ENCODE results near the gene WFDC2.
"Not testable (repeated sequence)": the region's sequence is repeated elsewhere in the genome, so short reads cannot be mapped to it uniquely, and the experiment has no call there.

WFDC2 gene

GRCh38 chr20:45452238-45452637, 17.3 kb upstream of the WFDC2 start:
- DNase-seq, result peak in 2 of 4 experiments; percentile 19 to 30

GRCh38 chr20:45452772-45453691, 16.5 kb upstream of the WFDC2 start:
- peak; percentile 35 to 74 (median 60) for DNase-seq

GRCh38 chr20:45456632-45457031, 12.9 kb upstream of the WFDC2 start:
- DNase-seq, result peak in 1 of 4 experiments; percentile 22

- peak in 1 of 4 experiments; percentile 20 for DNase-seq
Measured at GRCh38 chr20:45459606-45460005, 9.9 kb upstream of the WFDC2 start.

GRCh38 chr20:45461225-45461624, 8.3 kb upstream of the WFDC2 start:
- DNase-seq, result no peak

GRCh38 chr20:45462711-45463509, 6.6 kb upstream of the WFDC2 start:
- no peak for DNase-seq

- DNase-seq, result no peak
Measured at GRCh38 chr20:45463709-45464108, 5.8 kb upstream of the WFDC2 start.

- peak in 3 of 4 experiments; percentile 18 to 65 (median 53) for DNase-seq
Measured at GRCh38 chr20:45465491-45466266, 3.9 kb upstream of the WFDC2 start.

- DNase-seq, result no peak
Measured at GRCh38 chr20:45467172-45467571, 2.4 kb upstream of the WFDC2 start.

- no peak for DNase-seq
Measured at GRCh38 chr20:45467861-45468260, 1.7 kb upstream of the WFDC2 start.

GRCh38 chr20:45470262-45470931, 844 bp downstream of the WFDC2 start:
- DNase-seq, result peak; percentile 28 to 60 (median 39)

- peak in 3 of 4 experiments; percentile 23 to 43 (median 38) for DNase-seq
Measured at GRCh38 chr20:45470937-45471336, 1.4 kb downstream of the WFDC2 start.

GRCh38 chr20:45472286-45472685, 2.7 kb downstream of the WFDC2 start:
- DNase-seq, result not testable (repeated sequence)

GRCh38 chr20:45477530-45478148, 8.1 kb downstream of the WFDC2 start:
- DNase-seq, result not testable (repeated sequence)

- no peak for DNase-seq
Measured at GRCh38 chr20:45479822-45480221, 10.3 kb downstream of the WFDC2 start.

- DNase-seq, result no peak
Measured at GRCh38 chr20:45484676-45485075, 15.1 kb downstream of the WFDC2 start.

GRCh38 chr20:45485388-45485787, 15.8 kb downstream of the WFDC2 start:
- DNase-seq, result no peak

- DNase-seq, result peak in 1 of 4 experiments; percentile 25
Measured at GRCh38 chr20:45487231-45487635, 17.7 kb downstream of the WFDC2 start.

GRCh38 chr20:45489083-45489531, 19.6 kb downstream of the WFDC2 start:
- no peak for DNase-seq

GRCh38 chr20:45495501-45495941, 26.0 kb downstream of the WFDC2 start:
- DNase-seq, result peak; percentile 70 to 90 (median 78)

GRCh38 chr20:45496166-45496565, 26.6 kb downstream of the WFDC2 start:
- DNase-seq, result no peak
